BLaER1 treated with 17β-estradiol and CSF1 and Interleukin-3, amounts not matched to agents 10 nM and 100 nM (cell line): ENCODE data around the gene TNRC18.
A peak's percentile ranks its signal among the peaks of the same experiment; 100 is the strongest.
"Not testable (repeated sequence)": the region's sequence is repeated elsewhere in the genome, so short reads cannot be mapped to it uniquely, and the experiment has no call there.

Experiments used
- H3K27ac ChIP-seq, 11 experiments: shearing (Covaris generic); formaldehyde crosslinking; 2 replicates each; pipeline ENCODE4 v1.8.1; 2022
- H3K27me3 ChIP-seq, 11 experiments: shearing (Covaris generic); formaldehyde crosslinking; 2 replicates each; pipeline ENCODE4 v1.8.1; 2022
- H3K36me3 ChIP-seq, 11 experiments: shearing (Covaris generic); formaldehyde crosslinking; 2 replicates each; pipeline ENCODE4 v1.8.1; 2022
- H3K4me1 ChIP-seq, 10 experiments: shearing (Covaris generic); formaldehyde crosslinking; 2 replicates each; pipeline ENCODE4 v1.8.1; 2022
- H3K4me2 ChIP-seq, 11 experiments: shearing (Covaris generic); formaldehyde crosslinking; 2 replicates each; pipeline ENCODE4 v1.8.1; 2022
- H3K4me3 ChIP-seq, 10 experiments: shearing (Covaris generic); formaldehyde crosslinking; 2 replicates each; pipeline ENCODE4 v1.8.1; 2022
- H3K9ac ChIP-seq, 11 experiments: shearing (Covaris generic); formaldehyde crosslinking; 2 replicates each; pipeline ENCODE4 v1.8.1; 2022
- H3K9me3 ChIP-seq, 11 experiments: shearing (Covaris generic); formaldehyde crosslinking; replicated peaks in 1 of 11; 2 replicates each; pipeline ENCODE4 v1.8.1; 2022
- H4K20me1 ChIP-seq, 11 experiments: shearing (Covaris generic); formaldehyde crosslinking; 2 replicates each; pipeline ENCODE4 v1.8.1; 2022
- Cebpa-rat ChIP-seq, 11 experiments: shearing (Covaris generic); IDR thresholded peaks; 2 replicates each; pipeline ENCODE4 v1.8.1; 2022

The TNRC18 gene

GRCh38 chr7:5361446-5362127 lies 62.0 kb downstream of the TNRC18 start:
- H3K4me2 ChIP-seq = peak overlapping the region in 4 of 11 experiments; percentile 80 to 93 (median 86); a peak in 7 of 22 replicates
- H3K36me3 ChIP-seq = peaks cover 54 to 96% (median 83%) of the 10 kb centered on the region in 11 experiments
- H3K9ac ChIP-seq = peak overlapping the region in 2 of 11 experiments; percentile 37 to 41; a peak in 2 of 22 replicates
- H3K4me3 ChIP-seq = no peak overlapping the region
- H3K4me1 ChIP-seq = peaks cover 36 to 49% (median 45%) of the 10 kb centered on the region in 10 experiments
- H4K20me1 ChIP-seq = peaks cover 53 to 100% (median 95%) of the 10 kb centered on the region in 11 experiments
- no peaks in the 10 kb centered on the region for H3K27me3 ChIP-seq
- no peaks in the 10 kb centered on the region for H3K9me3 ChIP-seq
- TF ChIP-seq Cebpa-rat (IDR thresholded peaks at IDR 0.05) = no peak
- no peak overlapping the region for H3K27ac ChIP-seq

GRCh38 chr7:5360971-5361370 lies 62.7 kb downstream of the TNRC18 start:
- Histone ChIP-seq H3K9me3 (no peaks in the 10 kb centered on the region), H3K27ac (no peak overlapping the region), H3K4me3 (no peak overlapping the region), H3K4me1 (peaks cover 32 to 42% (median 39%) of the 10 kb centered on the region in 10 experiments), H3K36me3 (peaks cover 60 to 99% (median 89%) of the 10 kb centered on the region in 11 experiments), H3K27me3 (no peaks in the 10 kb centered on the region), H3K9ac (no peak overlapping the region), H4K20me1 (peaks cover 46 to 100% (median 95%) of the 10 kb centered on the region in 11 experiments), H3K4me2 (no peak overlapping the region)
- TF ChIP-seq Cebpa-rat (IDR thresholded peaks at IDR 0.05) = no peak

GRCh38 chr7:5360451-5360850 lies 63.2 kb downstream of the TNRC18 start:
- Histone ChIP-seq H3K27ac (no peak overlapping the region), H3K27me3 (no peaks in the 10 kb centered on the region), H3K9me3 (no peaks in the 10 kb centered on the region), H3K4me1 (peaks cover 33 to 40% (median 37%) of the 10 kb centered on the region in 10 experiments), H3K9ac (no peak overlapping the region), H3K36me3 (peaks cover 65 to 99% (median 90%) of the 10 kb centered on the region in 11 experiments), H3K4me2 (no peak overlapping the region), H4K20me1 (peaks cover 45 to 100% (median 95%) of the 10 kb centered on the region in 11 experiments), H3K4me3 (no peak overlapping the region)
- TF ChIP-seq Cebpa-rat (IDR thresholded peaks at IDR 0.05) = no peak

- not testable (repeated sequence) for H3K27ac ChIP-seq, H3K9me3 ChIP-seq, H3K4me2 ChIP-seq, H3K9ac ChIP-seq, H3K27me3 ChIP-seq, H3K4me3 ChIP-seq
- H3K4me1 ChIP-seq = peaks cover 33 to 40% (median 37%) of the 10 kb centered on the region in 10 experiments
- H4K20me1 ChIP-seq = peaks cover 45 to 100% (median 95%) of the 10 kb centered on the region in 11 experiments
- peaks cover 70 to 99% (median 90%) of the 10 kb centered on the region in 11 experiments for H3K36me3 ChIP-seq
These were observed 63.6 kb downstream of the TNRC18 start for GRCh38 chr7:5360021-5360420.

GRCh38 chr7:5359344-5359743 lies 64.3 kb downstream of the TNRC18 start:
- H3K4me2 ChIP-seq = no peak overlapping the region
- TF ChIP-seq Cebpa-rat (IDR thresholded peaks at IDR 0.05) = no peak
- no peak overlapping the region for H3K4me3 ChIP-seq
- no peak overlapping the region; a peak in 1 of 22 replicates for H3K9ac ChIP-seq
- no peaks in the 10 kb centered on the region for H3K27me3 ChIP-seq
- H3K27ac ChIP-seq = no peak overlapping the region
- peaks cover 33 to 40% (median 36%) of the 10 kb centered on the region in 10 experiments for H3K4me1 ChIP-seq
- no peaks in the 10 kb centered on the region for H3K9me3 ChIP-seq
- H3K36me3 ChIP-seq = peaks cover 72 to 99% (median 93%) of the 10 kb centered on the region in 11 experiments
- H4K20me1 ChIP-seq = peaks cover 45 to 100% (median 95%) of the 10 kb centered on the region in 11 experiments

GRCh38 chr7:5357951-5358350 lies 65.7 kb downstream of the TNRC18 start:
- Histone ChIP-seq H3K36me3 (peaks cover 80 to 100% (median 98%) of the 10 kb centered on the region in 11 experiments), H3K27ac (no peak overlapping the region), H4K20me1 (peaks cover 45 to 100% (median 95%) of the 10 kb centered on the region in 11 experiments), H3K4me1 (peaks cover 20 to 39% (median 33%) of the 10 kb centered on the region in 10 experiments), H3K27me3 (no peaks in the 10 kb centered on the region), H3K4me3 (no peak overlapping the region), H3K9me3 (no peaks in the 10 kb centered on the region), H3K9ac (no peak overlapping the region), H3K4me2 (no peak overlapping the region)
- TF ChIP-seq Cebpa-rat (IDR thresholded peaks at IDR 0.05) = no peak

GRCh38 chr7:5356751-5357119 lies 66.9 kb downstream of the TNRC18 start:
- Histone ChIP-seq H3K9ac (no peak overlapping the region), H4K20me1 (peaks cover 45 to 100% (median 95%) of the 10 kb centered on the region in 11 experiments), H3K27ac (no peak overlapping the region), H3K36me3 (peaks cover 89 to 100% (median 99%) of the 10 kb centered on the region in 11 experiments), H3K4me1 (peaks cover 12 to 40% (median 31%) of the 10 kb centered on the region in 10 experiments), H3K27me3 (no peaks in the 10 kb centered on the region), H3K4me2 (no peak overlapping the region), H3K4me3 (no peak overlapping the region), H3K9me3 (no peaks in the 10 kb centered on the region)
- no peak for TF ChIP-seq Cebpa-rat (IDR thresholded peaks at IDR 0.05)

- peak overlapping the region in 6 of 11 experiments; percentile 21 to 45 (median 28); a peak in 7 of 22 replicates for H3K9ac ChIP-seq
- no peak overlapping the region for H3K27ac ChIP-seq
- no peaks in the 10 kb centered on the region for H3K27me3 ChIP-seq
- H3K36me3 ChIP-seq = peaks cover 79 to 99% (median 92%) of the 10 kb centered on the region in 11 experiments
- peak overlapping the region in 9 of 11 experiments; percentile 4 to 55 (median 22); a peak in 10 of 22 replicates for H3K4me2 ChIP-seq
- H3K9me3 ChIP-seq = no peaks in the 10 kb centered on the region
- no peak for TF ChIP-seq Cebpa-rat (IDR thresholded peaks at IDR 0.05)
- no peak overlapping the region for H3K4me3 ChIP-seq
- peaks cover 12 to 40% (median 31%) of the 10 kb centered on the region in 10 experiments for H3K4me1 ChIP-seq
- peaks cover 51 to 99% (median 95%) of the 10 kb centered on the region in 11 experiments for H4K20me1 ChIP-seq
These were observed 69.0 kb downstream of the TNRC18 start for GRCh38 chr7:5354460-5355232.

GRCh38 chr7:5352440-5353010 lies 71.1 kb downstream of the TNRC18 start:
- Histone ChIP-seq H3K36me3 (peaks cover 62 to 96% (median 83%) of the 10 kb centered on the region in 11 experiments), H3K4me3 (no peak overlapping the region), H3K4me2 (peak overlapping the region in 6 of 11 experiments; percentile 11 to 34 (median 20); a peak in 7 of 22 replicates), H3K9me3 (no peaks in the 10 kb centered on the region), H4K20me1 (peaks cover 51 to 99% (median 90%) of the 10 kb centered on the region in 11 experiments), H3K9ac (peak overlapping the region in 1 of 11 experiments; percentile 18; a peak in 1 of 22 replicates), H3K4me1 (peaks cover 12 to 40% (median 31%) of the 10 kb centered on the region in 10 experiments), H3K27me3 (no peaks in the 10 kb centered on the region), H3K27ac (no peak overlapping the region)
- no peak for TF ChIP-seq Cebpa-rat (IDR thresholded peaks at IDR 0.05)
